A549 (cell line): ENCODE data around the gene SIK3. TPM values are rescaled to one million over a fixed set of nuclear protein-coding genes. Genes with fewer than 3 reads are reported as not detected.
"Not testable (repeated sequence)": the region's sequence is repeated elsewhere in the genome, so short reads cannot be mapped to it uniquely, and the experiment has no call there.

Source experiments
- ATAC-seq, 2 experiments: fragments of 200-7000 bp in 1 of 2; fragments of >200 bp in 1 of 2; cut with Nextera tagmentation in 1 of 2; cut with Tn5 transposase in 1 of 2; 3 replicates each; pipeline versions ENCODE4 v1.8.0 to v1.9.1; 2018 to 2020; ENCODE audit warnings: mild to moderate bottlenecking in 1 of 2, moderate library complexity in 1 of 2
- CTCF ChIA-PET: fragments of 300-600 bp; sonication (Branson Sonifier 250); formaldehyde crosslinking; extraction: SDS; loops from one replicate; lab custom pipeline; 2021; ENCODE audit warnings: antibody characterized with exemption, inconsistent platforms; lab: Yijun Ruan, JAX
- POLR2A ChIA-PET: fragments of 350-600 bp; formaldehyde crosslinking; extraction: SDS; loops from one replicate; lab custom pipeline; 2021; ENCODE audit warnings: antibody characterized with exemption, inconsistent platforms; lab: Yijun Ruan, JAX
- DNase-seq, 2 experiments: peaks; one replicate each; pipeline versions ENCODE4 v3.0.0 to v3.0.0-alpha.2; 2011 to 2016; ENCODE audit warnings: low read depth in 1 of 2, low spot score in 1 of 2
- FAIRE-seq: peaks from 2 replicates; lab custom pipeline; 2011; peaks lifted over from hg19 to GRCh38; lab: Jason Lieb, UNC
- H3K27ac ChIP-seq, 2 experiments: fragments of >200 bp; sonication (Bioruptor Twin); formaldehyde crosslinking; 3 replicates each; pipeline ENCODE4 v1.5.1; 2016 to 2017
- H3K4me1 ChIP-seq: fragments of >200 bp; sonication (Bioruptor Twin); formaldehyde crosslinking; 3 replicates; pipeline ENCODE4 v1.6.1; 2016
- H3K4me2 ChIP-seq: fragments of >200 bp; sonication (Bioruptor Twin); formaldehyde crosslinking; 3 replicates; pipeline ENCODE4 v1.6.1; 2016
- H3K4me3 ChIP-seq: fragments of >200 bp; sonication (Bioruptor Twin); formaldehyde crosslinking; 3 replicates; pipeline ENCODE4 v1.5.1; 2016
- H3K9me3 ChIP-seq: fragments of >200 bp; sonication (Bioruptor Twin); formaldehyde crosslinking; 3 replicates; pipeline ENCODE4 v1.6.1; 2016
- ATOH8 ChIP-seq: fragments of 250-450 bp; sonication (Bioruptor Pico); IDR thresholded peaks from 2 replicates; pipeline ENCODE4 v1.5.0; 2020; ENCODE audit warnings: low read depth, mild to moderate bottlenecking, moderate library complexity
- BHLHE40 ChIP-seq: IDR thresholded peaks from 2 replicates; pipeline ENCODE4 v1.6.1; 2012; ENCODE audit warnings: low read depth, low read length, inconsistent platforms
- CEBPB ChIP-seq, 2 experiments: fragments of >200 bp in 1 of 2; sonication (Bioruptor Twin) in 1 of 2; formaldehyde crosslinking in 1 of 2; IDR thresholded peaks; 2 replicates each; pipeline ENCODE4 v1.6.1; 2012 to 2016
- CHD4 ChIP-seq: fragments of 200-600 bp; sonication (generic); IDR thresholded peaks from 2 replicates; pipeline ENCODE4 v1.6.1; 2016; ENCODE audit warnings: antibody characterized with exemption, mild to moderate bottlenecking, borderline replicate concordance
- EHF ChIP-seq: fragments of 250-450 bp; sonication (Bioruptor Pico); IDR thresholded peaks from 2 replicates; pipeline ENCODE4 v1.5.0; 2020; ENCODE audit warnings: mild to moderate bottlenecking
- EP300 ChIP-seq, 2 experiments: fragments of >200 bp; sonication (Bioruptor Twin); formaldehyde crosslinking; IDR thresholded peaks; 2 replicates in 1 of 2; 3 replicates in 1 of 2; pipeline ENCODE4 v1.6.1; 2016 to 2017
- FOSL2 ChIP-seq, 2 experiments: fragments of 450-650 bp in 1 of 2; fragments of >200 bp in 1 of 2; sonication (Bioruptor Twin) in 1 of 2; formaldehyde crosslinking; IDR thresholded peaks; 2 replicates each; pipeline versions ENCODE4 v1.5.0 to v1.6.1; 2016 to 2020; ENCODE audit warnings: mild to moderate bottlenecking in 1 of 2, moderate library complexity in 1 of 2
- HEYL ChIP-seq: fragments of 250-450 bp; sonication (Bioruptor Pico); IDR thresholded peaks from 2 replicates; pipeline ENCODE4 v1.8.0; 2021; ENCODE audit warnings: mild to moderate bottlenecking, moderate library complexity
- HMGXB4 ChIP-seq: fragments of 250-450 bp; sonication (Bioruptor Pico); IDR thresholded peaks from 2 replicates; pipeline ENCODE4 v1.5.0; 2021; ENCODE audit warnings: mild to moderate bottlenecking, moderate library complexity, borderline replicate concordance
- JUN ChIP-seq, 2 experiments: fragments of >200 bp; sonication (Bioruptor Twin); formaldehyde crosslinking; IDR thresholded peaks; 2 replicates in 1 of 2; 3 replicates in 1 of 2; pipeline ENCODE4 v1.6.1; 2016 to 2017
- MAFK ChIP-seq: fragments of 450-650 bp; IDR thresholded peaks from 2 replicates; pipeline ENCODE4 v1.6.1; 2014; ENCODE audit not compliant: partially characterized antibody
- MAZ ChIP-seq: fragments of 150-350 bp; IDR thresholded peaks from 2 replicates; pipeline ENCODE4 v1.6.1; 2014; ENCODE audit warnings: antibody characterized with exemption, low read depth, low read length, borderline replicate concordance
- NFE2L2 ChIP-seq: fragments of 150-350 bp; conservative IDR thresholded peaks from 2 replicates; pipeline ENCODE4 v1.6.1; 2014; ENCODE audit warnings: low read length
- NPAS2 ChIP-seq: fragments of 250-450 bp; sonication (Bioruptor Pico); IDR thresholded peaks from 2 replicates; pipeline ENCODE4 v1.8.0; 2022; ENCODE audit warnings: mild to moderate bottlenecking, moderate library complexity, borderline replicate concordance
- RAD21 ChIP-seq, 2 experiments: fragments of >200 bp in 1 of 2; sonication (Bioruptor Twin) in 1 of 2; formaldehyde crosslinking in 1 of 2; IDR thresholded peaks in 1 of 2; conservative IDR thresholded peaks in 1 of 2; 2 replicates in 1 of 2; 3 replicates in 1 of 2; pipeline ENCODE4 v1.6.1; 2012 to 2018; ENCODE audit warnings: inconsistent platforms in 1 of 2
- RARB ChIP-seq: fragments of 250-450 bp; sonication (Bioruptor Pico); IDR thresholded peaks from 2 replicates; pipeline ENCODE4 v1.8.0; 2021; ENCODE audit warnings: mild to moderate bottlenecking, moderate library complexity
- RNF2 ChIP-seq: fragments of 200-600 bp; sonication (generic); IDR thresholded peaks from 2 replicates; pipeline ENCODE4 v1.6.1; 2016; ENCODE audit warnings: low read depth, mild to moderate bottlenecking, antibody characterized with exemption, moderate library complexity, borderline replicate concordance
- SMC3 ChIP-seq: fragments of >200 bp; sonication (Bioruptor Twin); formaldehyde crosslinking; IDR thresholded peaks from 3 replicates; pipeline ENCODE4 v1.6.1; 2018; ENCODE audit warnings: inconsistent platforms
- TFCP2L1 ChIP-seq: fragments of 250-450 bp; sonication (Bioruptor Pico); IDR thresholded peaks from 2 replicates; pipeline ENCODE4 v1.5.0; 2021; ENCODE audit warnings: mild to moderate bottlenecking
- ZNF302 ChIP-seq: fragments of 250-450 bp; sonication (Bioruptor Pico); IDR thresholded peaks from 2 replicates; pipeline ENCODE4 v1.9.0; 2021; ENCODE audit warnings: inconsistent platforms, mild to moderate bottlenecking, moderate library complexity
- ZSCAN20 ChIP-seq: fragments of 250-450 bp; sonication (Bioruptor Pico); IDR thresholded peaks from 2 replicates; pipeline ENCODE4 v1.8.0; 2022; ENCODE audit warnings: mild to moderate bottlenecking, moderate library complexity
- WGBS: methylation state at CpG from one replicate; pipeline ENCODE4 v1.1.6; 2017; ENCODE audit errors: missing lambda C conversion rate; 5-methylcytosine and 5-hydroxymethylcytosine counted together
- polyA plus RNA-seq, 4 experiments: library from polyadenylated mRNA; depleted of rRNA in 3 of 4; stranded (reverse); fragments of >200 nt; fragmentation: RNase III in 1 of 4; extraction: RNeasy Plus Mini Kit Qiagen cat#74134 plus additional on column Dnase treatment in 1 of 4; gene quantifications; 2 replicates in 3 of 4; 3 replicates in 1 of 4; pipeline ENCODE4 v1.2.3, GENCODE V29; 2011 to 2017
- TF ChIP-seq, protein P1 (sequence below): IDR thresholded peaks from 2 replicates; pipeline ENCODE4 v1.6.1; 2012
- TF ChIP-seq, protein P2 (sequence below): fragments of >200 bp; sonication (Bioruptor Twin); formaldehyde crosslinking; IDR thresholded peaks from 2 replicates; pipeline ENCODE4 v1.6.1; 2016

Gene SIK3
- polyA plus RNA-seq, 2 of the 4 experiments (the other 2 are of a cell fraction), result 8.2 to 9.0 TPM

DNA sequence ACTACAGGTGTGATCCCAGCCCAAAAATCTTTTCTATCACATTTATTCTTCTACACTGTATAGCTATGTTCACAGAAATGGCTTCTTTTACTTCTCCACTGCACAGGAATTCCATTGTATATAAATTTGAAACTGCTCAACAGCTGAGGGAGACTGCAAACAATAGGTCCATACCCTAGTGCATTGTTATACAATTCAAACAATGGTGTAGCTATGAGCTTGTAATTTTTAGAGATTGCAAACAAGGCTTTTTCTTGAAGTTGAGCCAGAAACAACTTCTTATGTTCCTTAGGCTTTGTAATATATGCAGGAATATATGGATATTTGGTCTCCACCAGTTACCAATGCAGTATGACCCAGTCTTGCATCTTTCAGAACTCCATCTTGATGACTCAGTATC lies 19.5 kb upstream of the SIK3 start:
- H3K4me2 ChIP-seq, result no peak overlapping the region
- no peaks in the 10 kb centered on the region for H3K4me1 ChIP-seq
- FAIRE-seq, result no peak
- ATAC-seq, result no peak
- POLR2A ChIA-PET, result no interaction called here
- H3K9me3 ChIP-seq, result no peaks in the 10 kb centered on the region
- H3K4me3 ChIP-seq, result no peak overlapping the region
- CTCF ChIA-PET, result interaction anchor here (1.7 to 2.8 kb wide), 2 partner anchors 10 to 11 kb away, joined by 5 to 20 read pairs; no protein-coding TSS in a partner anchor
- no peak for DNase-seq
- H3K27ac ChIP-seq, result no peak overlapping the region
- TF ChIP-seq BHLHE40 (no peak), FOSL2 (IDR thresholded peaks at IDR 0.05) (no peak), FOSL2 (CRISPR knock-in tag; IDR thresholded peaks at IDR 0.05) (no peak), ZNF302 (no peak), JUN (IDR thresholded peaks at IDR 0.05) (no peak), HEYL (CRISPR knock-in tag) (no peak), RARB (CRISPR knock-in tag) (no peak), RNF2 (no peak), TFCP2L1 (CRISPR knock-in tag) (no peak), EP300 (IDR thresholded peaks at IDR 0.05) (no peak)
- TF ChIP-seq, protein P1, sequence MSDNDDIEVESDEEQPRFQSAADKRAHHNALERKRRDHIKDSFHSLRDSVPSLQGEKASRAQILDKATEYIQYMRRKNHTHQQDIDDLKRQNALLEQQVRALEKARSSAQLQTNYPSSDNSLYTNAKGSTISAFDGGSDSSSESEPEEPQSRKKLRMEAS, result no peak

DNA sequence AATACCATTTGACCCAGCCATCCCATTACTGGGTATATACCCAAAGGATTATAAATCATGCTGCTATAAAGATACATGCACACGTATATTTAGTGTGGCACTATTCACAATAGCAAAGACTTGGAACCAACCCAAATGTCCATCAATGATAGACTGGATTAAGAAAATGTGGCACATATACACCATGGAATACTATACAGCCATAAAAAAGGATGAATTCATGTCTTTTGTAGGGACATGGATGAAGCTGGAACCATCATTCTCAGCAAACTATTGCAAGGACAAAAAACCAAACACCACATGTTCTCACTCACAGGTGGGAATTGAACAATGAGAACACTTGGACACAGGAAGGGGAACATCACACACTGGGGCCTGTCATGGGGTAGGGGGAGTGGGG lies 14.7 kb upstream of the SIK3 start:
- CTCF ChIA-PET, H3K9me3 ChIP-seq, DNase-seq, ATAC-seq, H3K4me3 ChIP-seq, FAIRE-seq, H3K27ac ChIP-seq, H3K4me2 ChIP-seq, H3K4me1 ChIP-seq, POLR2A ChIA-PET: not testable (repeated sequence)
- 70% methylated on average over 1 of the region's 1 CpG for WGBS

GRCh38 chr11:117112497-117112896 lies 14.3 kb upstream of the SIK3 start:
- H3K4me2 ChIP-seq, H3K4me3 ChIP-seq, DNase-seq, H3K9me3 ChIP-seq, ATAC-seq, H3K27ac ChIP-seq, FAIRE-seq, POLR2A ChIA-PET, H3K4me1 ChIP-seq: not testable (repeated sequence)
- CTCF ChIA-PET, result interaction anchor here (1.4 kb wide), 1 partner anchor 232 kb away, joined by 3 read pairs; no protein-coding TSS in a partner anchor
- WGBS, result 33% methylated on average over 3 of the region's 3 CpGs

- CTCF ChIA-PET, result interaction anchor here (1.1 to 6.3 kb wide), 3 partner anchors 230 to 320 kb away, joined by 5 to 114 read pairs (median 20); partner anchors contain the start of genes APOA5 and ZPR1
- Histone ChIP-seq H3K27ac (no peak overlapping the region), H3K4me2 (no peak overlapping the region), H3K4me3 (no peak overlapping the region), H3K4me1 (no peaks in the 10 kb centered on the region), H3K9me3 (no peaks in the 10 kb centered on the region)
- FAIRE-seq (no peak), DNase-seq (no peak), ATAC-seq (no peak)
- TF ChIP-seq HEYL (CRISPR knock-in tag), result no peak
- no peak for TF ChIP-seq NFE2L2
- TF ChIP-seq JUN (IDR thresholded peaks at IDR 0.05), result no peak
- TF ChIP-seq EHF (CRISPR knock-in tag), result no peak
- no peak for TF ChIP-seq SMC3
- TF ChIP-seq CEBPB (IDR thresholded peaks at IDR 0.05), result no peak
- TF ChIP-seq ATOH8 (CRISPR knock-in tag), result no peak
- no peak for TF ChIP-seq ZSCAN20 (CRISPR knock-in tag)
- TF ChIP-seq CHD4, result no peak
- no peak for TF ChIP-seq HMGXB4 (CRISPR knock-in tag)
- TF ChIP-seq, protein P2, sequence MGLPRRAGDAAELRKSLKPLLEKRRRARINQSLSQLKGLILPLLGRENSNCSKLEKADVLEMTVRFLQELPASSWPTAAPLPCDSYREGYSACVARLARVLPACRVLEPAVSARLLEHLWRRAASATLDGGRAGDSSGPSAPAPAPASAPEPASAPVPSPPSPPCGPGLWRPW, result no peak
- no peak for TF ChIP-seq MAZ
- TF ChIP-seq NPAS2 (CRISPR knock-in tag), result no peak
- TF ChIP-seq RAD21 (conservative IDR thresholded peaks at IDR 0.05 in 1 of 2, IDR thresholded peaks at IDR 0.05 in 1 of 2), result no peak
- no peak for TF ChIP-seq MAFK
- TF ChIP-seq, protein P1, result no peak
- no peak for TF ChIP-seq TFCP2L1 (CRISPR knock-in tag)
- 80% methylated on average over 4 of the region's 39 CpGs for WGBS
- POLR2A ChIA-PET, result no interaction called here
Observed at GRCh38 chr11:117110294-117110950, 12.2 kb upstream of the SIK3 start.
